Bronchial epithelial cell (primary cell): ENCODE data around the gene AGPAT1. TPM values are rescaled to one million over a fixed set of nuclear protein-coding genes. Genes with fewer than 3 reads are reported as not detected.

Experiments
- DNase-seq: peaks from one replicate; pipeline ENCODE4 v3.0.0-alpha.2; 2010; ENCODE audit warnings: low read depth
- FAIRE-seq: peaks from 2 replicates; lab custom pipeline; 2011; peaks lifted over from hg19 to GRCh38; lab: Jason Lieb, UNC
- H3K27me3 ChIP-seq: 2 replicates; pipeline ENCODE4 v1.5.1; 2011; ENCODE audit warnings: low read length; ENCODE audit not compliant: control insufficient read depth, insufficient read depth
- H3K36me3 ChIP-seq: 2 replicates; pipeline ENCODE4 v1.5.1; 2011; ENCODE audit warnings: low read length; ENCODE audit not compliant: control insufficient read depth, insufficient read depth
- H3K4me3 ChIP-seq: 2 replicates; pipeline ENCODE4 v1.5.1; 2011; ENCODE audit warnings: mild to moderate bottlenecking, low read depth, low read length, control low read depth
- total RNA-seq: library from RNA; depleted of rRNA; stranded (reverse); fragments of >200 nt; gene quantifications from 2 replicates; pipeline ENCODE4 v1.2.1, GENCODE V29; 2014
- TF ChIP-seq, protein P1 (sequence below): IDR thresholded peaks from 2 replicates; pipeline ENCODE4 v1.5.1; 2011; ENCODE audit warnings: mild to moderate bottlenecking, moderate library complexity, low read length, control low read depth, inconsistent platforms; ENCODE audit not compliant: insufficient read depth, severe bottlenecking

AGPAT1 gene
- total RNA-seq, 1 donor from 2014 or later, result 5.8 TPM

DNA sequence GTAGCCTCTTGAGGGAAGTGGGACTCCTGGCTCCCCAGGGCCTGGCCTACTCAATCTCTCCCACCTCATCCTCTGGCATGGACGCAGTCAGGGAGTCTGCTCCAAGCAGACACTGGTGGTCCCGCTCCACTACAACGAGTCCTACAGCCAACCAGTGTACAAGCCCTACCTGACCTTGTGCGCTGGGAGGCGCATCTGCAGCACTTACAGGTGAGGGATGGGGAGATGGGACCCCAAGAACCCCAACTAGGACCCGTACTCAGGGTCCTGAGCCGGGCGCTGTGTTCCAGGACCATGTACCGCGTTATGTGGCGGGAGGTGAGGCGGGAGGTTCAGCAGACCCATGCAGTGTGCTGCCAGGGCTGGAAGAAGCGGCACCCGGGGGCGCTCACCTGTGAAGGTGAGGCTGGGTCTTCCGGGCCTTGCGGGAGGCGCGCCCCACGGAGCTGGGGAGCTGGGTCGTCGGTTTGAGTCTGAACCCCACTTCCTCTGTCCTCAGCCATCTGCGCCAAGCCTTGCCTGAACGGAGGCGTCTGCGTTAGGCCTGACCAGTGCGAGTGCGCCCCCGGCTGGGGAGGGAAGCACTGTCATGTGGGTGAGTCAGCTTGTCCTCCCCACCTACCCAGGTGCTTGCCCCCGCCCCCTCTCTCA lies 9.3 kb downstream of the AGPAT1 start:
- TF ChIP-seq, protein P1, sequence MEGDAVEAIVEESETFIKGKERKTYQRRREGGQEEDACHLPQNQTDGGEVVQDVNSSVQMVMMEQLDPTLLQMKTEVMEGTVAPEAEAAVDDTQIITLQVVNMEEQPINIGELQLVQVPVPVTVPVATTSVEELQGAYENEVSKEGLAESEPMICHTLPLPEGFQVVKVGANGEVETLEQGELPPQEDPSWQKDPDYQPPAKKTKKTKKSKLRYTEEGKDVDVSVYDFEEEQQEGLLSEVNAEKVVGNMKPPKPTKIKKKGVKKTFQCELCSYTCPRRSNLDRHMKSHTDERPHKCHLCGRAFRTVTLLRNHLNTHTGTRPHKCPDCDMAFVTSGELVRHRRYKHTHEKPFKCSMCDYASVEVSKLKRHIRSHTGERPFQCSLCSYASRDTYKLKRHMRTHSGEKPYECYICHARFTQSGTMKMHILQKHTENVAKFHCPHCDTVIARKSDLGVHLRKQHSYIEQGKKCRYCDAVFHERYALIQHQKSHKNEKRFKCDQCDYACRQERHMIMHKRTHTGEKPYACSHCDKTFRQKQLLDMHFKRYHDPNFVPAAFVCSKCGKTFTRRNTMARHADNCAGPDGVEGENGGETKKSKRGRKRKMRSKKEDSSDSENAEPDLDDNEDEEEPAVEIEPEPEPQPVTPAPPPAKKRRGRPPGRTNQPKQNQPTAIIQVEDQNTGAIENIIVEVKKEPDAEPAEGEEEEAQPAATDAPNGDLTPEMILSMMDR, result no peak
- FAIRE-seq (no peak), DNase-seq (no peak)
- Histone ChIP-seq H3K4me3 (no peak overlapping the region), H3K27me3 (no peaks in the 10 kb centered on the region), H3K36me3 (peaks cover 18% of the 10 kb centered on the region)

DNA sequence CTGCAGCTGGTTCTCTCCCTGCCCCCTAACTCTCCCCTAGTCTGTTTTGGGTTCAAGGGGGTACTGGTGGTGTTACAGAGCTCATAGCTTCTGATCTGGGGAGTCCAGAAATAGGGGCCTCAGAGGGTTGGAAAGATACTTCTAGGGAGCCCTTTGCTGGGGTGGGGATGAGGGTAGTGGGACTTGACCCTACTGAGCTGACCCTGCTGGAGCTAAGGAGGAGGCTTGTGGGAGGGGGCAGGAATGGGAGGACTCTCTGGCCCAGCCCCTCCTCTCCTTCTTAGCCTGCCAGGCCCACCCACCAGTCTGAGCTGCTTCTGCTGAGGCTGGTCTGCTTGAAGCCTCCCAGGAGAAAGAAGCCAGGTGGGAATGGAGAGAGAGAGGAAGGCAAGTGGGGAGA lies 11.6 kb downstream of the AGPAT1 start, which contains the start of gene EGFL8:
TSS of gene EGFL8 (plus strand) at position 301 of the 400 bp plus-strand sequence. CDS start 1,571 bp downstream, outside the sequence.
- FAIRE-seq (no peak), DNase-seq (no peak)
- TF ChIP-seq, protein P1, result no peak
- H3K4me3 ChIP-seq, result no peak within 1 kb of the TSS
- H3K36me3 ChIP-seq, result peaks cover 7% of the 10 kb centered on the region
- H3K27me3 ChIP-seq, result no peaks in the 10 kb centered on the region

DNA sequence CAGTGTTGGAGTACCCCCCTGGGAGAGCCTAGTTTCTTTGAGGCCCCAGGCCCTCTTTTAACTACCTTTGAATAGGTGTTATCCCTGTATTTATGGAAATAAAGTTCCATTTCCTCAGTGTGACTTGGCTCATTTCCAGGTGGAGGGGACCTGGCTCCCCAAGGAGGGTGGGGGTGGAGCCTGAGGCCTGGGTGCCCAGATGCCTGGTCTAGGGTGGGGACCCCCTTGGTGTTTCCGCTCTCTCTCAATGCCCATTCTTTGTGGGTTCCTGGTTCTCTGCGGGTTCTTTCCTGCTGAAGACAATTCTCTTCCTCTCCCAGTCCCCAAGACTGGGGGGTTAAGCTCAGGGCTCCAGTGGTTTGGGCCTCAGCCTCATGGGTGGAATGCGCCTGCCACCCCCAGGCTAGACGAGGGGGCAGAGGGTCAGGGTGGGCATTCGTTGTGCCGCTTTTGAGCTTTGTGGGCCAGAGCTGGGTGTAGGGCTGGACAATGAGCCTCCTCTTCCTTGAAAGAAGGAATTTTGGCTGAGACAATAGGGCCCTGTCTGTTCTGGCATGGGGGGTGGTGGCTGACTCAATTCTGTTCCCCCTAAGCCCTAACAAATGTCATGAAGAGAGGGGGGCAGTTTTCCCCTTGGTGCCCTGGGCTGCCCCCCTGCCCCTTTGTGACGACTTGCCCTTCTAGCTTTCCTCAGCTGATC lies 12.2 kb downstream of the AGPAT1 start:
- FAIRE-seq (no peak), DNase-seq (no peak)
- Histone ChIP-seq H3K4me3 (no peak overlapping the region), H3K36me3 (peaks cover 5% of the 10 kb centered on the region), H3K27me3 (no peaks in the 10 kb centered on the region)
- TF ChIP-seq, protein P1, result no peak

DNA sequence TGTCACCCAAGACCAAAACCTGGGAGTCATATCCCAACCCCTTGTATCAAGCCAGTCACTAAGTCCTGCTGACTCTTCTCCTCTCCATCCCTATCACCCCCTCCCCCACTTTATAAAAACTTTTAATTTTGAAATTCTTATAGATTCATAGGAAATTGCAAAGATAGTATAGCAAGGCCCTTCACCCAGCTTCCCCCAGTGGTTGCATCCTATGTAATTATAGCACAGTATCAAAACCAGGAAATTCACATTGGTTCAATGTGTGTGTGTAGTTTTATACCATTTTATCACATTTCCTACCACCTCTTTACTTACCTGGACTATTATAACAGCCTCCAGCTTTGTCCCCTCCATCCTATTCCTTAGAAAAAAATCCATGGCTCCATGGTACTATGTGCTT lies 17.8 kb downstream of the AGPAT1 start:
- Histone ChIP-seq H3K36me3 (peaks cover 9% of the 10 kb centered on the region), H3K4me3 (no peak overlapping the region), H3K27me3 (no peaks in the 10 kb centered on the region)
- FAIRE-seq (no peak), DNase-seq (no peak)
- TF ChIP-seq, protein P1, result no peak

DNA sequence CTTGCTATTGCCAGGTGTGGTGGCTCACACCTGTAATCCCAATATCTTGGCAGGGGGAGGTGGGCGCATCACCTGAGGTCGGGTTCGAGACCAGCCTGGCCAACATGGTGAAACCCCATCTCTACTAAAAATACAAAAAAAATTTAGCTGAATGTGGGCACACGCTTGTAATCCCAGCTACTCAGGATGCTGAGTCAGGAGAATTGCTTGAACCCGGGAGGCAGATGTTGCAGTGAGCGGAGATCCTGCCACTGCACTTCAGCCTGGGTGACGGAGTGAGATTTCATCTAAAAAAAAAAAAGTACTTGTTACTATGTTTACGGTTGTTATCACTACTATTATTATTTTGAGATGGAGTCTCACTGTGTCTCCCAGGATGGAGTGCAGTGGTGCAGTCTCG lies 19.0 kb downstream of the AGPAT1 start:
- no peak for DNase-seq
- TF ChIP-seq, protein P1, result no peak

More for the DNA sequence above, 19.0 kb downstream of the AGPAT1 start:
- no peak for FAIRE-seq
- no peaks in the 10 kb centered on the region for H3K27me3 ChIP-seq
- H3K4me3 ChIP-seq, result no peak overlapping the region
- peaks cover 7% of the 10 kb centered on the region for H3K36me3 ChIP-seq
